ENCODE data around the gene ANKIB1. TPM values are rescaled to one million over a fixed set of nuclear protein-coding genes. Genes with fewer than 3 reads are reported as not detected.
"Not testable (repeated sequence)": the region's sequence is repeated elsewhere in the genome, so short reads cannot be mapped to it uniquely, and the experiment has no call there.

Gene ANKIB1
- total RNA-seq, 1 experiment from 2014 or later: 50.7 TPM

GRCh38 chr7:92325858-92326257 lies 80.1 kb downstream of the ANKIB1 start:
- DNase-seq (ENCODE audit: low read depth): no peak

DNA sequence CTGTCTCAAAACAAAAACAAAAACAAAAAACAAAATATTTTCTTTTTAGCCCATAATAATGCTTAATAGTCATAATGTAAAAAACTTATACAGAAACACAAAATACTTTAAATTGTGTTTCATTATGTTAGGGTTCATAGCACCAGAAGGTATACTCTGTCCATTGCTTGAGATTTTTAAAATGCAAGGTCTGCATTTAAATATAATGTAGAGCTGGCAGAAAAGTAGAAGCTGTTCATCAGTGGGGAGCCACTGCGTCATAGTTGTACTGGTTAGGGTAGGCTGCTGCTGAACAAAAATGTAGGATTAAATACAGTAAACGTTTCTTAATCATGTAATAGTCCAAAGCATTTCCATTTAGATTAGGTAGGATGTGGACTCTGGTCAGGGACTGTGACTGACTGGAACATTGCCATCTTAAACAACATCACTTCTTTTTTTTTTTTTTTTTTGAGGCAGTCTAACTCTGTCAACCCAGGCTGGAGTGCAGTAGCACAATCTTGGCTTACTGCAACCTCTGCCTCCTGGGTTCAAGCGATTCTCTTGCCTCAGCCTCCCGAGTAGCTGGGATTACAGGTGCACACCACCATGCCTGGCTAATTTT lies 85.2 kb downstream of the ANKIB1 start:
- DNase-seq (ENCODE audit: low read depth): no peak

- DNase-seq (ENCODE audit: low read depth): no peak
These were observed 85.7 kb downstream of the ANKIB1 start for GRCh38 chr7:92331508-92331907.

GRCh38 chr7:92332782-92333181 lies 87.0 kb downstream of the ANKIB1 start:
- DNase-seq (ENCODE audit: low read depth): no peak

DNA sequence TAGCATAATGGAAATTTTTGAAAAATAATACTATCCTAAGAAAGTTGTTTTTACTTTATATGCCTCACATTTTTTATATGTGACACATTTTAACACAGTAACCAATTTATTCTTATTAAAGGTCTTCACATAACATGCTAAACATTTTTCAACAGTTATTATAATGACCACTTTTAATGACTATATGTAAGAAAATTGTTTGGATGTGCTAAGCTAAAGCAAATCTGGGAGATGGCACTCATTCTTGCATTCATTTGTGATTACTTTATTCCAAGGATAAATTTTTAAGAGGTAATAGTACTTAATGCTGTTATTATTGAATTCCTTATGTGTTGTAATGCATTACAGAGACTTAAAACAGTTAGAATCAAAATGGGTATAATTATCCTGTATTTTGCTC lies 88.1 kb downstream of the ANKIB1 start:
- DNase-seq (ENCODE audit: low read depth): no peak

DNA sequence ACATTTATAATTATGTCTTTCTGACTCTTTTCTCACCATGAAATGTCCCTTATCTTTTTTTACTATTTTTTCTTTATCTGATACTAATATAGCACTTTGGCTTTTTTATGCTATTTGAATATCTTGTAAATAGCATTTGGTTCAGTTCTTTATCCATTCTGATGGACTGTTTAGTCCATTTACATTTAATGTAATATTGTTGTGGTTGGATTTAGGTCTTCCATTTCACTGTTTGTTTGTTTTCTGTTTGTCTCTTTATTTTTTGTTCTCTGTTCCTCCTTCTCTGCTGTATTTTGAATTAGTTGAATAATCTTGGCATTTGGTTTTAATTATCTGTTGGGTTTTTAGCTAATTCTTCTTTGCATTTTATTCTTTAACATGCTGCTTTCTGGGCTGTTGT lies 89.8 kb downstream of the ANKIB1 start:
- no peak for DNase-seq (ENCODE audit: low read depth)

- no peak for DNase-seq (ENCODE audit: low read depth)
These were observed 91.0 kb downstream of the ANKIB1 start for GRCh38 chr7:92336662-92337340.

GRCh38 chr7:92340016-92340415 lies 94.2 kb downstream of the ANKIB1 start:
- DNase-seq (ENCODE audit: low read depth): no peak

- DNase-seq (ENCODE audit: low read depth): no peak
These were observed 97.9 kb downstream of the ANKIB1 start for GRCh38 chr7:92343714-92344113.

- DNase-seq (ENCODE audit: low read depth): no peak
These were observed 106.2 kb downstream of the ANKIB1 start for GRCh38 chr7:92352009-92352408.

- no peak for DNase-seq (ENCODE audit: low read depth)
These were observed 108.4 kb downstream of the ANKIB1 start for GRCh38 chr7:92354214-92354613.

DNA sequence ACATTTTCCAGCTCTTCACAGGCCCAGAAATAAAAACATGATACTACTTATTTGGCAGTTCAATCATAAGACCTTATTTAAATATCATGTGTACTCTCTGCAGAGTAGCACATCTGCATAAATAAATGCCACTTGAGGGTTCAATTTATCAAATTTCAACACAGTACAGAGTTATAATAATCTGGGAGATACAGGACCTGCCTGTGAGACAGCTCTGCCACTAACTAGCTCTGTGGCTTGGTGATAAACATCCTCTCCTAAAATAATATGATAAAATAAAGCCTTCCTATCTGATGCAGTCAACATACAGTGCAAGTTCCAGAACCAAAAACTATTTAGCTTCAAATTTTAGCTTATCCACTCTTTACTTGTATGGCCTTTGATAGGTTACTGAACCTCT lies 110.6 kb downstream of the ANKIB1 start:
- DNase-seq (ENCODE audit: low read depth): no peak

- no peak for DNase-seq (ENCODE audit: low read depth)
These were observed 111.5 kb downstream of the ANKIB1 start for GRCh38 chr7:92357260-92357659.

GRCh38 chr7:92359179-92359578 lies 113.4 kb downstream of the ANKIB1 start:
- DNase-seq (ENCODE audit: low read depth): not testable (repeated sequence)

GRCh38 chr7:92359801-92360200 lies 114.0 kb downstream of the ANKIB1 start:
- DNase-seq (ENCODE audit: low read depth): no peak

GRCh38 chr7:92360387-92360786 lies 114.6 kb downstream of the ANKIB1 start:
- DNase-seq (ENCODE audit: low read depth): no peak

GRCh38 chr7:92362131-92362530 lies 116.4 kb downstream of the ANKIB1 start:
- no peak for DNase-seq (ENCODE audit: low read depth)

- peak; percentile 14 for DNase-seq (ENCODE audit: low read depth)
These were observed 121.0 kb downstream of the ANKIB1 start for GRCh38 chr7:92366730-92367129.

GRCh38 chr7:92368741-92369140 lies 123.0 kb downstream of the ANKIB1 start:
- DNase-seq (ENCODE audit: low read depth): no peak

DNA sequence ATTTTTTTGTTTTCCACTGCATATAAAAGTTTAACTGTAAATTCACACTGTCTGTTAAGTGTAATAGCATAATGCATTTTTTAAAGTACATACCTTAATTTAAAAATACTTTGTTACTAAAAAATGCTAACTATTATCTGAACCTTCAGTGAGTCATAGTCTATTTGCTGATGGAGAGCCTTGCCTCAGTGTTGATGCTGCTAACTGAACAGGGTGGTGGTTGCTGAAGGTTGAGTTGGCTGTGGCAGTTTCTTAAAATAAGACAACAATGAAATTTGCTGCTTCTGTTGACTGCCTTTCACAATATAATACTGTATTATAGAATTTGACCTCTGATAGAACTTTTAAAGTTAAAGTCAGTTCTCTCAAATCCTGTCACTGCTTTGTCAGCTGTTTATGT lies 129.2 kb downstream of the ANKIB1 start:
- DNase-seq (ENCODE audit: low read depth): no peak

DNA sequence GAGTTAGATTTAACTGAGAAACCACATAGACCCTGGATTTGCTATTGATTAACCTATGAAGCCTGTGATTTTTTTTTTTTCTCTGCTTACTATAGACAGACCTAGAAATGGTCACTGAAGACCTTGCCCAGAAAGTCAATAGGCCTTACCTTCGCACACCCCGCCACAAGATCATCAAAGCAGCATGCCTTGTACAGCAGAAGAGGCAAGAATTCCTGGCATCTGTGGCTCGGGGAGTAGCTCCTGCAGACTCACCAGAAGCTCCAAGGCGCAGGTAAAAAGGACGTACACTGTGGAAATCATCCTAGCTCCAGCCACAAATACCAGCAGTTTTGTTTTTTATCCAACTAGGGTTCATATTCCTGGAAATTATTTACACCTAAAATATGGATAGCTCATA lies 145.3 kb downstream of the ANKIB1 start:
- DNase-seq (ENCODE audit: low read depth): no peak

DNA sequence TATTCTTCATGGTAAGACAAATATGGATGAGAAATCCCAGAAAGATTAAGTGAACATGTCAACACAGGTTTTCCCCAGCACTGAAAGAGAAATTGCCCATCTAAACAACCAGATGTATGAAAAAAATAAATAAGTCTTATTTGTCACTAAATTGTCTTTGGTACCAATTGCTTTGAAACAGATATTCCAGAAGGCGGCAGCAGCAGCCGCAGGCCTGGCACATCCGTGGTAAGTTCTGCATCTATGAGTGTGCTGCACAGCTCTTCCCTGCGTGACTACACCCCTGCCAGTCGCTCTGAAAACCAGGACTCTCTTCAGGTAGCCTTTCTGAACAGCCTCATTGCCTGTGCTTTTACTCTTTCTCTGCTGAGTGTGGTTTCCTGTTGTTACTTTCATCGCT lies 151.8 kb downstream of the ANKIB1 start:
- DNase-seq (ENCODE audit: low read depth): no peak

GRCh38 chr7:92400013-92400412 lies 154.2 kb downstream of the ANKIB1 start:
- no peak for DNase-seq (ENCODE audit: low read depth)

All from RPMI7951 (cell line).